ENCODE data around the gene WWC2. TPM values are rescaled to one million over a fixed set of nuclear protein-coding genes. Genes with fewer than 3 reads are reported as not detected.

The WWC2 gene
- total RNA-seq, 1 experiment from 2014 or later, result 11.5 TPM

- DNase-seq (ENCODE audit: low spot score), result peak; percentile 8
These were observed 229.8 kb downstream of the WWC2 start for GRCh38 chr4:183328832-183329231.

- DNase-seq (ENCODE audit: low spot score), result no peak
These were observed 230.2 kb downstream of the WWC2 start for GRCh38 chr4:183329244-183329643.

- no peak for DNase-seq (ENCODE audit: low spot score)
These were observed 231.1 kb downstream of the WWC2 start for GRCh38 chr4:183329954-183330742.

GRCh38 chr4:183330841-183331240 lies 231.8 kb downstream of the WWC2 start:
- no peak for DNase-seq (ENCODE audit: low spot score)

GRCh38 chr4:183332447-183332846 lies 233.4 kb downstream of the WWC2 start:
- no peak for DNase-seq (ENCODE audit: low spot score)

- no peak for DNase-seq (ENCODE audit: low spot score)
These were observed 234.1 kb downstream of the WWC2 start for GRCh38 chr4:183333202-183333601.

- DNase-seq (ENCODE audit: low spot score), result peak; percentile 80
These were observed 234.9 kb downstream of the WWC2 start for GRCh38 chr4:183333983-183334382.

- DNase-seq (ENCODE audit: low spot score), result peak; percentile 34
These were observed 236.4 kb downstream of the WWC2 start for GRCh38 chr4:183335369-183335940.

- no peak for DNase-seq (ENCODE audit: low spot score)
These were observed 238.3 kb downstream of the WWC2 start for GRCh38 chr4:183337349-183337748.

- no peak for DNase-seq (ENCODE audit: low spot score)
These were observed 238.8 kb downstream of the WWC2 start for GRCh38 chr4:183337833-183338232.

GRCh38 chr4:183342541-183343533 lies 243.8 kb downstream of the WWC2 start:
- DNase-seq (ENCODE audit: low spot score), result no peak

GRCh38 chr4:183343730-183344129 lies 244.7 kb downstream of the WWC2 start:
- DNase-seq (ENCODE audit: low spot score), result no peak

- DNase-seq (ENCODE audit: low spot score), result no peak
These were observed 245.6 kb downstream of the WWC2 start for GRCh38 chr4:183344523-183345255.

GRCh38 chr4:183345261-183345660 lies 246.2 kb downstream of the WWC2 start:
- DNase-seq (ENCODE audit: low spot score), result no peak

- no peak for DNase-seq (ENCODE audit: low spot score)
These were observed 248.1 kb downstream of the WWC2 start for GRCh38 chr4:183347146-183347545.

- DNase-seq (ENCODE audit: low spot score), result no peak
These were observed 248.5 kb downstream of the WWC2 start for GRCh38 chr4:183347566-183347965.

- no peak for DNase-seq (ENCODE audit: low spot score)
These were observed 249.1 kb downstream of the WWC2 start for GRCh38 chr4:183348136-183348535.

- no peak for DNase-seq (ENCODE audit: low spot score)
These were observed 249.9 kb downstream of the WWC2 start for GRCh38 chr4:183348706-183349659.

- DNase-seq (ENCODE audit: low spot score), result no peak
These were observed 250.6 kb downstream of the WWC2 start for GRCh38 chr4:183349673-183350072.

Measured in HT-29 (cell line).